ENCODE measurements around the gene PNPLA7. TPM values are rescaled to one million over a fixed set of nuclear protein-coding genes. Genes with fewer than 3 reads are reported as not detected.

The PNPLA7 gene
- total RNA-seq, 4 donors from 2014 or later, result 0.61 to 3.4 (median 0.91) TPM

DNA sequence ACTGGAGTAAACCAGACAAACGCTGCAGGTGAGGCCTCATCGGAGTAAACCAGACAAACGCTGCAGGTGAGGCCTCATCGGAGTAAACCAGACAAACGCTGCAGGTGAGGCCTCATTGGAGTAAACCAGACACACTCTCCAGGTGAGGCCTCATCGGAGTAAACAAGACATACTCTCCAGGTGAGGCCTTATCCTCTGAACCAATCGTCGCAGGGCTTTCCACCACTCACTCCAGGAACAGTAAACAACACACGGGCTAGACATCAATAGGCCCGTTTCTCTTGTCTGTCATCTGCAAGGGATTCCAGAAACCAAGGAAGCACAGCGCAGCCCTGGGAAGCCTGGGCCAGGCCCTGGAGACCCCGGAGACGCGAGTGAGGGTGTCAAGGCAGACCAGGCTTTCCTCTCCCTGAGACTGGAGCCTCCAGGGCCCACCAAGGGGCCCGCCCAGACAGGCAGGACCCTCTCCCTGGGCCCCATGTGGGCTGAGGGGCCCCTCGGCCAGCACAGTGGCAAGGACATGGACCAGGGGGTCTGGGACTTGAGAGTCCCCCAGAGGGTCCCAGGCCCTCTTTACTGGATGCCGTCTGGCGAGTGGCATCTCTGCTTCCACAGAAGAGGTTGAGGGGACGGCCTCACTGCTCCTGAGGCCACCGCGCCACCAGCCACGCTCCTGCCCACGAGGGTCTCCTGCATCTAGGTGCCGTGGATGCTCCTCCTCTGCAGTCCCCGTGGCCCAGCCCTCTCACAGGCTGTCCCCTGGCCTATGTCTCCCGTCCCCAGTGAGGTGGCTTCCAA lies 64.7 kb downstream of the PNPLA7 start:
- intact Hi-C loops (cut with DNase I), result no loop called here
- no peak for TF ChIP-seq CTCF (IDR thresholded peaks at IDR 0.05)
- TF ChIP-seq POLR2A (IDR thresholded peaks at IDR 0.05), result no peak
- WGBS, 2 donors, result 83 to 88% methylated on average over 5 to 8 of the region's 26 CpGs
- Histone ChIP-seq H3K36me3 (no peaks in the 10 kb centered on the region), H3K9me3 (no peaks in the 10 kb centered on the region), H3K27me3 (no peaks in the 10 kb centered on the region), H3K27ac (no peak overlapping the region), H3K4me3 (no peak overlapping the region), H3K4me1 (peaks cover 3 to 11% (median 3%) of the 10 kb centered on the region in 3 donors)
- no peak for DNase-seq

DNA sequence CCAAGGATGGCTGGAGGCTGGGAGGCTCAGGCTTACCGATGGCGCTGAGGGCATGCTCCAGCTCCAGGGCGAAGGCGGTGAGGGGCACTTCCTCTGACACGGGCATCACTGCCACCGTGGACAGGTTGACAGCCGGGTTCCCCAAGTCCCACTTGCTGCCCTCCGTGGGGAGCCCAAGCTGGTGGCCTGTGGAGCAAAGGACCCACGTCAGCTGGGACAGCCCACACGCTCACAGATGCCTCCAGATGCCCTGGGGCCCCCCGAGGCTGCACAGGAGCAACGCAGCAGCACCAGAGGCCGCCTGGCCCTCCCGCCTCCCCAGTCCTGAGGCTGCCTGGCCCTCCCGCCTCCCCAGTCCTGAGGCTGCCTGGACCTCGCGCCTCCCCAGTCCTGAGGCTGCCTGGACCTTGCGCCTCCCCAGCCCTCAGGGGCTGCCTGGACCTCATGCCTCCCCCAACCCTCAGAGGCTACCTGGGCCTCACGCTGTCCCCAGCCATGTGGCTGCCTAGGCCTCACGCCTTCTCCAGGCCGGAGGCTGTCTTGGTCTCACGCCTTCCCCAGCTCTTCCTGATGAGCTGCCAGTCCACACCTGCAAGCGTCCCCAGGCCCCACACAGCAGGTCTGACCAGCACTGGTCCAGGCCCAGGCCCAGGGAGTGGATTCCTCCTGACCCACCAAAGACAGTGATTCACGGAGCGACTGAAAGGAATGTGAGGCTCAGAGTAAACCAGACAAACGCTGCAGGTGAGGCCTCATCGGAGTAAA lies 65.5 kb downstream of the PNPLA7 start:
- DNase-seq, result no peak
- TF ChIP-seq CTCF (IDR thresholded peaks at IDR 0.05), result no peak
- TF ChIP-seq POLR2A (IDR thresholded peaks at IDR 0.05), result no peak
- intact Hi-C loops (cut with DNase I), result no loop called here

GRCh38 chr9:137482094-137482781 lies 68.0 kb downstream of the PNPLA7 start:
- Histone ChIP-seq H3K4me1 (peaks cover 3 to 11% (median 3%) of the 10 kb centered on the region in 3 donors), H3K36me3 (no peaks in the 10 kb centered on the region), H3K9me3 (no peaks in the 10 kb centered on the region), H3K27me3 (no peaks in the 10 kb centered on the region), H3K4me3 (no peak overlapping the region), H3K27ac (no peak overlapping the region)
- TF ChIP-seq POLR2A (IDR thresholded peaks at IDR 0.05) (no peak), CTCF (IDR thresholded peaks at IDR 0.05) (no peak)
- intact Hi-C loops (cut with DNase I), result no loop called here
- no peak for DNase-seq
- 56 to 63% methylated on average over 23 to 24 of the region's 26 CpGs for WGBS, 2 donors

More for the DNA sequence above, 65.5 kb downstream of the PNPLA7 start:
- Histone ChIP-seq H3K4me1 (peaks cover 3 to 11% (median 3%) of the 10 kb centered on the region in 3 donors), H3K4me3 (no peak overlapping the region), H3K27ac (no peak overlapping the region), H3K36me3 (no peaks in the 10 kb centered on the region), H3K27me3 (no peaks in the 10 kb centered on the region), H3K9me3 (no peaks in the 10 kb centered on the region)
- 96% methylated on average over 5 of the region's 27 CpGs; no CpG with 5 or more reads in 1 of the 2 donors for WGBS, 2 donors

DNA sequence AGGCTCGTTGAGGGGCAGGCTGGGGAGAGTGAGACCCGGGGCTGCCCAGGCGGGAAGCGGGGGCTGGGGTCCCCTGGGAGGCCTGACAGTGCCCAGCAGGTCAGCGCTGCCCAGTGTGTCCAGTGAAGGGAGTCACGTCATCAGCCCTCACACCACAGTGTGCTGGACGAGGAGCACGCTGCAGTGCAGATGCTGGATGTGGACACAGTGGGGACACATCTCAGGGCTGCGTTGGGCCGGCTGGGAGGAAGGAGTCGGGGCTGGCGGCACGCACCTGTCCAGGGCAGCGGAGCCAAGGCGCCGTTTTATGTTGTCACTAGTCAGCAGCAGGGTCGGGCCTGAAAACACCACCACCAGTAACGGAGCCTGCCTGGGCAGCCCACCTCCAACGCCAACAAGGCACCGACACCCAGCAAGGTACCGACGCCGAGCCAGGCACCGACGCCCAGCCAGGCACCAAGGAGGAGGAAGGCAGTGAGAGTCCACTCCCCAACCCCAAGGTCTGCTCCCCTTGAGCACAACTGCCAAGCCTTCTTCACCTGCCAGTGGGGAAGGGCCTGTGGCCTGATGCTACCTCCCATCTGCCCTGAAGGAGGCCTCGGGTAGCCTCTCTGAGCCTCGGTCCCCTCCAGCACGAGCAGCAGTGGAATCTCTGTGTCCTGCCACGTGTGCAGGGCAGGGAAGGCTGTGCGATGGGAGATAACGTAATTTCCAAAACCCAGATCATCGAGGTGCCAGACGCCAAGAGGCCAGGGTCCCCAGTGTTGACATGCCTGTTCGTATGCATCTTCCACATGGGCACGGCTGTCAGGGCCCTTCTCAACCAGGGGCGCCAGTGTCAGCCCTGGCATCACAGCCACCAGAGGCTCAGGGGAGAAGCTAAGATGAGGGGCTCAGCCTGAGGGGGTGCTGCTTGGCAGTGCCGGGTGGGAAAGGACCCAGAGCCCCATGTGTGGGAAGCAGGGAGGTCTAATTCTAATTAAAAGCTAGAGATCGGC lies 69.2 kb downstream of the PNPLA7 start:
- Histone ChIP-seq H3K4me1 (peaks cover 3 to 11% (median 3%) of the 10 kb centered on the region in 3 donors), H3K27me3 (no peaks in the 10 kb centered on the region), H3K9me3 (peaks cover 0 to 4% (median under 1%) of the 10 kb centered on the region in 3 donors), H3K36me3 (no peaks in the 10 kb centered on the region), H3K27ac (no peak overlapping the region), H3K4me3 (no peak overlapping the region)
- intact Hi-C loops (cut with DNase I), result no loop called here
- TF ChIP-seq CTCF (IDR thresholded peaks at IDR 0.05), result no peak
- TF ChIP-seq POLR2A (IDR thresholded peaks at IDR 0.05), result no peak
- 89 to 90% methylated on average over 2 to 13 of the region's 38 CpGs for WGBS, 2 donors
- DNase-seq, result no peak
